GM21576 (cell line): Measurements from ENCODE around the gene DOHH.

Experiments used
- ATAC-seq: cut with Tn5 transposase; IDR thresholded peaks from one replicate; pipeline ENCODE4 v1.9.1; 2021; ENCODE audit warnings: mild to moderate bottlenecking, moderate library complexity; ENCODE audit not compliant: unreplicated experiment

The DOHH gene

GRCh38 chr19:3479834-3480215 lies 20.6 kb downstream of the DOHH start:
- ATAC-seq: no peak

- no peak for ATAC-seq
These were observed 21.2 kb downstream of the DOHH start for GRCh38 chr19:3479177-3479833.

- no peak for ATAC-seq
These were observed 21.9 kb downstream of the DOHH start for GRCh38 chr19:3478409-3479176.

- no peak for ATAC-seq
These were observed 22.5 kb downstream of the DOHH start for GRCh38 chr19:3477951-3478350.

DNA sequence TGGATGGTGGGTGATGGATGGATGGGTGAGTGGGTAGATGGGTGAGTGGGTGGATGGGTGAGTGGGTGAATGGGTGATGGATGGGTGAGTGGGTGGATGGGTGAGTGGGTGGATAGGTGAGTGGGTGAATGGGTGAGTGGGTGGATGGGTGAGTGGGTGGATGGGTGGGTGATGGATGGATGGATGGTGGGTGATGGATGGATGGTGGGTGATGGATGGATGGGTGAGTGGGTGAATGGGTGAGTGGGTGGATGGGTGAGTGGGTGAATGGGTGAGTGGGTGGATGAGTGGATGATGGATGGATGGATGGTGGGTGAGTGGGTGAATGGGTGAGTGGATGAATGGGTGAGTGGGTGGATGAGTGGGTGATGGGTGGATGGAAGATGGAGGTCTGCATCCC lies 23.0 kb downstream of the DOHH start:
- no peak for ATAC-seq

DNA sequence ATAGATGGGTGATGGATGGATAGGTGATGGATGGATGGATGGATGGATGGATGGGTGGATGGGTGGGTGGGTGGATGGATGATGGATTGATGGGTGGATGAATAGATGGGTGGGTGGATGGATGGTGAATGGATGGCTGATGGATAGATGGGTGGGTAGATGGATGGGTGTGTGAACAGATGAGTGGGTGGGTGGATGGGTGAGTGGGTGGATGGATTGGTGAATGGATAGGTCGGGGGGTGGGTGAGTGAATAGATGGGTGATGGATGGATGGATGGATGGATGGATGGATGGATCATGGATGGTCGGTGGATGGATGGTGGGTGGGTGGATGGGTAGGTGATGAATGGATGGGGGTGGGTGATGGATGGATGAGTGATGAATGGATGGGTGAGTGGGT lies 23.6 kb downstream of the DOHH start:
- ATAC-seq: no peak

- ATAC-seq: no peak
These were observed 25.0 kb downstream of the DOHH start for GRCh38 chr19:3475449-3475848.

- no peak for ATAC-seq
These were observed 25.9 kb downstream of the DOHH start for GRCh38 chr19:3474614-3475013.

DNA sequence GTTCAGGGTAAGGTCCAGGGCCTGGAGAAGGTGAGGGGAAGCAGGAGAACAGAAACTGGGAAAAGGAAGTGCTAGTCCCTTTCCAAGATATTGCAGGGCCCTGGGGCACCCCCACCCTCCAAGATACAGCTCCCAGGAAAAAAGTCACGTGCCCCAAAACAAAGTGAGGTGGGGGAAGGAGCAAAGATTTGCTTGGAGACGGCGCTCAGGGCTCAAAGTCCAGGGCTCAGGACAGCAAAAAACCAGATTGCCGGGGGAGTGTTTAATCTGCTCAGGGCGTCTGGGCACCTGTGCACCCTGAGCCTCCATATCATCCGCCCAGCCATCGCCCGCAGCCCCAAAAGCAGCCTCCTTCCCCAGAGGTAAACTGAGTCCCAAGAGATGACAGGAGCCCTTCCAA lies 26.5 kb downstream of the DOHH start:
- no peak for ATAC-seq

- no peak for ATAC-seq
These were observed 28.4 kb downstream of the DOHH start for GRCh38 chr19:3471954-3472655.

- no peak for ATAC-seq
These were observed 29.9 kb downstream of the DOHH start for GRCh38 chr19:3470500-3471128.

DNA sequence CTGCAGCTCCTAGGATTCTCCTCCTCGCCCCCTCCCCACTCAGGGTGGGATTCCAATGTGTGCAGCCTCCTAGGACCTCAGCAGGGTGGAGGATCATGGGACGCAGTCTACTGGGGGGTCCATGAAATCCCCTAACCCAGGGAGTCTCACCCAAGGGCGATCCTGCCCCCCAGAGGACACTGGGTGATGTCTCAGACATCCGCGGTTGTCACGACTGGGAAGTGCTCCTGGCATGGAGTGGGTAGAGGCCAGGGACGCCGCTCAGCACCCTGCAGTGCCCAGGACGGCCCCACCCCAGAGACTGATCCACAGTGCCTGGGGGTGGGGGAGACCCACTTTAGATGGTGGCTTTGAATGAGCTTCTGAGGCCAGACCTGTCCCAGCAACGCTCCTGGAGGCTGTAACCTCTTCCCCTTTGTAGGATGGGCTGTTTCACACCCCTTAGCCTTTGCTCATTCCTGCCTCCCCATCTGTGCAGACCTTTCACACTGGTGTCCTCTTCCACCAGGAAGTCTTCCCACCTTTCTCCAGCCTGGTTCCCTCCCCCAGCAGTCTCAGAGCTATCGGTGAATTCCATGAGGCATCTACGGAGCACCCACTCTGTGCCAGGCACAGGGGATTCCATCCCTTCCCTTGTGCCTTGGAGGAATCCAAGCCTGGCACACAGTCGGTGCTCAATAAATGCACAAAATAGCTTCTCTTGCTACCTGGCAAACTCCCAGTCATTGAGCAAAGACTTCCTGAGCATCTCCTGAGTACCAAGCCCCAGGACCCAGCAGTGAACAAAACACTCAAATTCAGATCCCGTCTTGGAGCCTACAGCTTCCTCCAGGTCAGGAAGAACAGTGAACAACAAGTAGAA lies 30.6 kb downstream of the DOHH start:
- no peak for ATAC-seq

DNA sequence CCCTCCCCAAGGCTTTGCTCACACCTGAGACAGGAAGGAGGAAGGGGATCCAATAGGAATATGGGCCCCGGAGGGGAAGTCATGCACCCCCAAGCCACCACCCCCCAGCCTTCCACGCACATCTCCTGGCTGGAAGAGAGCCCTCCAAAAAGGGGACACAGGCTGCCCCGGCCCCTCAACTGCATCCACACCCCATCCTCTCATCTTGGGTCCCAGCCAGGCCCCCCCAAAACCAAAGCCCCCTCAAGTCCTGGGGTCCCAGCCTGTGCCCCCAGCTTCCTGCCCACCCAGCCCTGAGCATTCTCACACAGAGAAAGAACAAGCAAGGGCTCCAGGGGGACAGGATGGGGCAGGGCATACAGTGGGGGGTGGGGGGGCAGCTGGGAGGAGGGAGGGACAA lies 32.3 kb downstream of the DOHH start:
- ATAC-seq: no peak

GRCh38 chr19:3467437-3468198 lies 32.9 kb downstream of the DOHH start:
- no peak for ATAC-seq

DNA sequence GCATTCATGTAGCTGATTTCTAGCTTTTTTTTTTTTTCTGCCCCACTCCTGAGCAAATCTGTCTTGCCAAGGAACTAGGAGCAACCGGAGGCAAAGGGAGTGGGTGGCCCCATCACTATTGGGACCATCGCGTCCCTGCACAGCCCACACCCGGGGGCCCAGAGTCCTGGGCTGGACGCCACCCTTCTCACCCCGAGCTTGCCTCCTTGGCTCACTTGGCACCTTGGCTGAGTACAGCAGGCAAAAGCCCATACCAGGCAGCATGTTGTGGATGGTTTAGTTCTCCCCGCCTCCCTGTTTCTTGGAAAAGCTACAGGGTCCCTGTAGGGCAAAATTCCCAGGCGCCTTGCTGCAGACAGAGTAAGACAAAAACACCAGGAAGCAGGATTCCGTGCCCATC lies 33.8 kb downstream of the DOHH start:
- no peak for ATAC-seq

DNA sequence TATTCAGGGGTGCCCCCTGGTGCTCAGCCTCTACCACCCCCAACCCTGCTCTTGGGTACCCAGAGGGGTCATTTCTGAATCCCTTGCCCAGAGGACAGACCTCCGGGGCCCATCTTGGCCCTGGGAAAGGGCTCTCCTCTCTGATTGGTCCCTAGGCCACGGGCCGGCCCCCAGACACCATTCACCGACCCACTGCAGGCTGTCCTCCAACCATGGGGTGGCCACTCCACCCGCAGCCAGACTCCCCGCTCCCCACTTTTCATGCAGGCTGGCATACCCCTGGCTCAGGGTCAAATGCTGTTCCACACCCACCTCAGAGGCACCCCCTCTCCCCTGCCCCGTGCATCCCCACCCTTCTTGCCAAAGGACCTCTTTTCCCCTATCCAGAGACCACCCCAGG lies 34.9 kb downstream of the DOHH start:
- ATAC-seq: no peak

DNA sequence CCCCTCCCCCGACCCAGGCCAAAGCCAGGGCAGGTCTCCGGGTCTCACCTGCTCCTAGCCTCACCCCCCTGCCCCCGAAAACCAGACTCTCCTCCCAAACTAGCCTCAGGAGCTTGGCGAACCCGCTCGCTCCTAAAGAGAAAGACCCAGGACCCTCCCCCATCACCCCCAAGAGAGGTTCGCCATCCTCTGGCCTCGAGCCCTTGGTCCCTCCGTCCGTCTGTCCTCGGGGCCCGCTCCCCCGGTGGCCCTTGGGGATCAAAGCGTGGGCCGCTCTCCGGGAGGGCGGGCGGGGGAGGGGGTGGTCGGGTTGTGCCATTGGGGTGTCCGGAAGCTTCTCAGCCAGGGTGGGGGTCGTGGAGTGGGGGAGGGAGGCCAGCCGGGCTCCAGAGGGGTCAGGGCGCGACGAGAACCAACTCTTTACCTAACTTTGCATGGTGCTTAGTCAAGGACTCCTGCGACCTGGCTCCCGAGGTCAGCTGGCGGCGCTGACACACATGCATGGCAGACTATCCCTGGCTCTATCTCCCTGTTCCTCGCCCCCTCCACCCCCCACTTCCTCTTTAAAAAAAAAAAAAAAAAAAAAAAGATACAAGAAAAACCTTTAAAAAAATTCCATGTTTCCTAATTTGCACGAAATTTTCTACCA lies 35.8 kb downstream of the DOHH start:
- no peak for ATAC-seq

GRCh38 chr19:3463714-3464586 lies 36.5 kb downstream of the DOHH start:
- ATAC-seq: no peak
